ENCODE results near the gene BEND4.

DNA sequence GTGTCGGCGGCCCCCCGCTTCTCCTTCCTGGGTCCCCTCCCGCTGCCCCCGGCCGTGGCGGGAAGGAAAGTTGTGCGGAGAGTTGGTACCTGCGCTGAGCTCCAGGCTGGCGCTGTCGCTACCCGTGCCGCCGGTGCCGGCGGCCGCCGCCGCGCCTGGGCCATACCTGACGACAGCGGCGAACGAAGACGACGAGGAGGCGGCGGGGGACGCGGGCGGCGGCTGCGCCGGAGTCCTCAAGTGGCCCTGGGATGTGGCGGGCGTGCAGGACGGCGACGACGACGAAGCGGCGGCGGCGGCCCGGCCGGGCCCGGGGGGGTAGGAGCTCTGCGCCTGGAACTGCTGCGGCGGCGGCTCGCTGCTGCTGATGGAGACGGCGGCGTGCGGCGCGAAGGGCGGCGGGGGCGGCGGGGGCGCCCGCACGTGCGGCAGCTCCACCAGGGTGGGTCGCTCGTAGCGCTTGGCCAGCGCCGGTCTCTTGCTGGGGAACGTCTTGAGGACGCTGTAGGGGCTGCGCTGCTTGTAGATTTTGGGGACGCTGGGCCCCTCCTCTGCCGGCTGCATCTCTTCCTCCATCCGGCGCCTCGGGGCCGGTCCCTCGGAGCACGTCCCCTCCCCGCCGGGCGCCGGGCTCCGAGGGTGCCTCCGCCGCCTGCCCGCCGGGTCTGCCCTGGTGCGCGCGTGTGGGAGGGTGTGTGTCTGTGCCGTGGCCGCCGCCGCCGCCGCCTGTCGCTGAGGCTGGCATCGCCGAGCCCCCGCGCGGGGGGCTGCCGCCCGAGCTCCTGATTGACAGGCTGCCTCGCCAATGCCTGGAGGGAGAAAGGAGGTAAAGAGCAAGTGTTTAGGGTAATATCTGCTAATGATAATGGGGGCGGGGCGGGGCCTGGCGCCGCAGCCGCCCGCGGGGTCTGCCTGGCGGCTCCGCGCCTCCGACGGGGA, 618 bp downstream of the BEND4 start:
- TF ChIP-seq POLR2A (IDR thresholded peaks at IDR 0.05), result no peak
- TF ChIP-seq, protein P1, sequence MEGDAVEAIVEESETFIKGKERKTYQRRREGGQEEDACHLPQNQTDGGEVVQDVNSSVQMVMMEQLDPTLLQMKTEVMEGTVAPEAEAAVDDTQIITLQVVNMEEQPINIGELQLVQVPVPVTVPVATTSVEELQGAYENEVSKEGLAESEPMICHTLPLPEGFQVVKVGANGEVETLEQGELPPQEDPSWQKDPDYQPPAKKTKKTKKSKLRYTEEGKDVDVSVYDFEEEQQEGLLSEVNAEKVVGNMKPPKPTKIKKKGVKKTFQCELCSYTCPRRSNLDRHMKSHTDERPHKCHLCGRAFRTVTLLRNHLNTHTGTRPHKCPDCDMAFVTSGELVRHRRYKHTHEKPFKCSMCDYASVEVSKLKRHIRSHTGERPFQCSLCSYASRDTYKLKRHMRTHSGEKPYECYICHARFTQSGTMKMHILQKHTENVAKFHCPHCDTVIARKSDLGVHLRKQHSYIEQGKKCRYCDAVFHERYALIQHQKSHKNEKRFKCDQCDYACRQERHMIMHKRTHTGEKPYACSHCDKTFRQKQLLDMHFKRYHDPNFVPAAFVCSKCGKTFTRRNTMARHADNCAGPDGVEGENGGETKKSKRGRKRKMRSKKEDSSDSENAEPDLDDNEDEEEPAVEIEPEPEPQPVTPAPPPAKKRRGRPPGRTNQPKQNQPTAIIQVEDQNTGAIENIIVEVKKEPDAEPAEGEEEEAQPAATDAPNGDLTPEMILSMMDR (IDR thresholded peaks at IDR 0.05), result no peak

All from body of pancreas (tissue), 4 donors.